ENCODE measurements around the gene RENBP. TPM values are rescaled to one million over a fixed set of nuclear protein-coding genes. Genes with fewer than 3 reads are reported as not detected.

Gene RENBP
- total and polyA plus RNA-seq, 9 of the 15 experiments (the other 6 are each of a cell fraction or from before 2014, with no cell fraction given), result 0.07 to 14.8 (median 10.6) TPM; not detected in 1

DNA sequence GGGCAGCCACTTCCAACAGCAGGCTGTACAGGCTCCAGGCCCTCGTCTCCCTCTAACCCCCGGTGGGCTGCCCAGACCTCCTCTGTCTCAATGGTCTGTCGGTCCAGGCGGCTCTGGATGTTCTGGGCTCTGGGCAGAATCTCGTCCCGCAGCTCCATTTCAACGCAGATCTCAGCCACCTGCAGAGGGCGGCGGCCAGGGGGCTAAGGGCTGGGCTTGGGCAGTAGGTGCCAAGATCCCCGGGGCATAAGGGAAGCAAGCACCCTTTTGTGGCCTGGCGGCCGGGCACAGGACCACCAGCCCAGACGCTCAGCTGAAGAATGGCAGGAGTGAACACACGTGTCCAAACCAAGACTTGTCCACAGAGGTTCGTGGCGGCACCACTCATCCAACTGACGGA is 30.7 kb downstream of the RENBP start:
- Histone ChIP-seq H3K27ac (ENCODE audit: extremely low read depth, low read depth, low read length) (no peak overlapping the region), H4K20me1 (replicated peaks; ENCODE audit: control insufficient read depth, insufficient read depth, low read length) (peaks cover 5% of the 10 kb centered on the region; the same call in 1 of the 2 replicates), H3K4me1 (replicated peaks in 1 of 2; ENCODE audit: control insufficient read depth in 2 of 2, insufficient read depth in 2 of 2, low read length in 2 of 2) (peaks cover 0 to 30% of the 10 kb centered on the region in 2 experiments; a peak in 3 of 5 replicates), H3K9me1 (ENCODE audit: control insufficient read depth, insufficient read depth, low read length) (no peaks in the 10 kb centered on the region), H3K9me3 (replicated peaks; ENCODE audit: control insufficient read depth, insufficient read depth, low read depth, low read length) (no peaks in the 10 kb centered on the region), H3K27me3 (ENCODE audit: control insufficient read depth in 2 of 2, insufficient read depth in 2 of 2, low read length in 2 of 2) (no peaks in the 10 kb centered on the region), H3K9ac (ENCODE audit: insufficient read depth in 1 of 2, low read depth in 2 of 2, low read length in 2 of 2) (peak overlapping the region in 1 of 2 experiments; percentile 26; a peak in 2 of 4 replicates), H3K4me3 (no peak overlapping the region), H2AFZ (ENCODE audit: low read depth, low read length) (no peak overlapping the region), H3K79me2 (ENCODE audit: control insufficient read depth, insufficient read depth, low read length) (no peaks in the 10 kb centered on the region), H3K4me2 (ENCODE audit: insufficient read depth, low read length) (no peak overlapping the region), H3K36me3 (ENCODE audit: control insufficient read depth, insufficient read depth, low read length) (peaks cover 34% of the 10 kb centered on the region; the same call in 2 of the 3 replicates)
- ATAC-seq (no peak), FAIRE-seq (no peak), DNase-seq (ENCODE audit: extremely low read depth in 1 of 4, low spot score in 3 of 4) (no peak)
- intact Hi-C loops (cut with micrococcal nuclease) (no loop called here), in situ Hi-C loops (cut with MboI) (no loop called here)
- 100% methylated on average over 4 of the region's 17 CpGs for WGBS (ENCODE audit: insufficient coverage, low coverage, missing lambda C conversion rate)
- ChIA-PET POLR2A (interaction anchor here (0.9 kb wide), 1 partner anchor 11 kb away, joined by 4 read pairs; no protein-coding TSS in a partner anchor), CTCF (ENCODE audit: low intra/inter-chr PET ratio) (no interaction called here)
- BruUV-seq (replicated peaks), result no TSS peak
- no peak for TF ChIP-seq ZNF445 (CRISPR knock-in tag; IDR thresholded peaks at IDR 0.05; ENCODE audit: low read depth)
- TF ChIP-seq SRSF7 (optimal IDR thresholded peaks at IDR 0.05; ENCODE audit: low read depth, low read length), result no peak
- no peak for TF ChIP-seq CBFB (CRISPR knock-in tag; IDR thresholded peaks at IDR 0.05)
- no peak for TF ChIP-seq STAG1 (CRISPR knock-in tag; IDR thresholded peaks at IDR 0.05; ENCODE audit: borderline replicate concordance)
- no peak for TF ChIP-seq SMAD2 (IDR thresholded peaks at IDR 0.05; ENCODE audit: low read depth, low read length)
- TF ChIP-seq ZNF175 (CRISPR knock-in tag; IDR thresholded peaks at IDR 0.05; ENCODE audit: low read depth), result no peak
- TF ChIP-seq RBFOX2 (IDR thresholded peaks at IDR 0.05; ENCODE audit: low read depth, low read length), result no peak
- TF ChIP-seq ZFPM2 (CRISPR knock-in tag; IDR thresholded peaks at IDR 0.05), result no peak
- TF ChIP-seq ETS2 (tag; IDR thresholded peaks at IDR 0.05; ENCODE audit: borderline replicate concordance, poor library complexity, severe bottlenecking), result no peak
- TF ChIP-seq KDM2B (CRISPR knock-in tag; IDR thresholded peaks at IDR 0.05), result no peak
- no peak for TF ChIP-seq NFRKB (IDR thresholded peaks at IDR 0.05; ENCODE audit: low read depth)
- TF ChIP-seq, protein P1, sequence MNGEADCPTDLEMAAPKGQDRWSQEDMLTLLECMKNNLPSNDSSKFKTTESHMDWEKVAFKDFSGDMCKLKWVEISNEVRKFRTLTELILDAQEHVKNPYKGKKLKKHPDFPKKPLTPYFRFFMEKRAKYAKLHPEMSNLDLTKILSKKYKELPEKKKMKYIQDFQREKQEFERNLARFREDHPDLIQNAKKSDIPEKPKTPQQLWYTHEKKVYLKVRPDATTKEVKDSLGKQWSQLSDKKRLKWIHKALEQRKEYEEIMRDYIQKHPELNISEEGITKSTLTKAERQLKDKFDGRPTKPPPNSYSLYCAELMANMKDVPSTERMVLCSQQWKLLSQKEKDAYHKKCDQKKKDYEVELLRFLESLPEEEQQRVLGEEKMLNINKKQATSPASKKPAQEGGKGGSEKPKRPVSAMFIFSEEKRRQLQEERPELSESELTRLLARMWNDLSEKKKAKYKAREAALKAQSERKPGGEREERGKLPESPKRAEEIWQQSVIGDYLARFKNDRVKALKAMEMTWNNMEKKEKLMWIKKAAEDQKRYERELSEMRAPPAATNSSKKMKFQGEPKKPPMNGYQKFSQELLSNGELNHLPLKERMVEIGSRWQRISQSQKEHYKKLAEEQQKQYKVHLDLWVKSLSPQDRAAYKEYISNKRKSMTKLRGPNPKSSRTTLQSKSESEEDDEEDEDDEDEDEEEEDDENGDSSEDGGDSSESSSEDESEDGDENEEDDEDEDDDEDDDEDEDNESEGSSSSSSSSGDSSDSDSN (IDR thresholded peaks at IDR 0.05; ENCODE audit: borderline replicate concordance in 1 of 2, low read depth in 2 of 2, low read length in 2 of 2), result no peak
- TF ChIP-seq SUPT5H (IDR thresholded peaks at IDR 0.05), result no peak
- TF ChIP-seq SNRNP70 (optimal IDR thresholded peaks at IDR 0.05; ENCODE audit: low read depth, low read length), result no peak
- no peak for TF ChIP-seq CHD4 (IDR thresholded peaks at IDR 0.05; ENCODE audit: insufficient read depth, insufficient replicate concordance, low read depth, low read length, poor library complexity, severe bottlenecking)
- TF ChIP-seq, protein P2, sequence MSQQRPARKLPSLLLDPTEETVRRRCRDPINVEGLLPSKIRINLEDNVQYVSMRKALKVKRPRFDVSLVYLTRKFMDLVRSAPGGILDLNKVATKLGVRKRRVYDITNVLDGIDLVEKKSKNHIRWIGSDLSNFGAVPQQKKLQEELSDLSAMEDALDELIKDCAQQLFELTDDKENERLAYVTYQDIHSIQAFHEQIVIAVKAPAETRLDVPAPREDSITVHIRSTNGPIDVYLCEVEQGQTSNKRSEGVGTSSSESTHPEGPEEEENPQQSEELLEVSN (IDR thresholded peaks at IDR 0.05; ENCODE audit: borderline replicate concordance in 1 of 2, extremely low read depth in 1 of 2, insufficient read depth in 1 of 2, insufficient read length in 1 of 2, low read depth in 1 of 2, low read length in 1 of 2, poor library complexity in 1 of 2, severe bottlenecking in 1 of 2), result no peak
- no peak for TF ChIP-seq POLR2A (conservative IDR thresholded peaks at IDR 0.05)
- TF ChIP-seq CTBP1 (IDR thresholded peaks at IDR 0.05; ENCODE audit: borderline replicate concordance), result no peak
